Parathyroid adenoma (tissue), 2 donors: ENCODE measurements around the gene BCL6B.

Experiments
- H2AFZ ChIP-seq: fragments of 300-600 bp; sonication (generic); one replicate; pipeline ENCODE4 v1.7.0; 2017; ENCODE audit warnings: antibody characterized with exemption, mild to moderate bottlenecking
- H3K27ac ChIP-seq: fragments of 300-600 bp; sonication (generic); one replicate; pipeline ENCODE4 v1.7.0; 2017
- H3K27me3 ChIP-seq: fragments of 300-600 bp; sonication (generic); one replicate; pipeline ENCODE4 v1.7.0; 2017; ENCODE audit warnings: low read length; ENCODE audit not compliant: control insufficient read depth, insufficient read depth
- H3K36me3 ChIP-seq: fragments of 300-600 bp; sonication (generic); one replicate; pipeline ENCODE4 v1.7.0; 2017; ENCODE audit warnings: low read length; ENCODE audit not compliant: control insufficient read depth, insufficient read depth
- H3K4me1 ChIP-seq: fragments of 300-600 bp; sonication (generic); one replicate; pipeline ENCODE4 v1.7.0; 2017; ENCODE audit warnings: control low read depth
- H3K4me2 ChIP-seq: fragments of 300-600 bp; sonication (generic); one replicate; pipeline ENCODE4 v1.7.0; 2017; ENCODE audit warnings: low read length
- H3K4me3 ChIP-seq: fragments of 300-600 bp; sonication (generic); one replicate; pipeline ENCODE4 v1.7.0; 2017; ENCODE audit warnings: low read depth, low read length
- H3K79me2 ChIP-seq: fragments of 300-600 bp; sonication (generic); one replicate; pipeline ENCODE4 v1.7.0; 2017; ENCODE audit warnings: control low read depth
- H3K9ac ChIP-seq: fragments of 300-600 bp; sonication (generic); one replicate; pipeline ENCODE4 v1.7.0; 2017; ENCODE audit warnings: mild to moderate bottlenecking
- H3K9me3 ChIP-seq: fragments of 300-600 bp; sonication (generic); one replicate; pipeline ENCODE4 v1.7.0; 2017; ENCODE audit warnings: low read length; ENCODE audit not compliant: control insufficient read depth
- CTCF ChIP-seq: fragments of 300-600 bp; sonication (generic); IDR thresholded peaks from one replicate; pipeline ENCODE4 v1.7.0; 2017; ENCODE audit warnings: antibody characterized with exemption, mild to moderate bottlenecking
- donor health status: primary hyperparathyroidism.

BCL6B gene

DNA sequence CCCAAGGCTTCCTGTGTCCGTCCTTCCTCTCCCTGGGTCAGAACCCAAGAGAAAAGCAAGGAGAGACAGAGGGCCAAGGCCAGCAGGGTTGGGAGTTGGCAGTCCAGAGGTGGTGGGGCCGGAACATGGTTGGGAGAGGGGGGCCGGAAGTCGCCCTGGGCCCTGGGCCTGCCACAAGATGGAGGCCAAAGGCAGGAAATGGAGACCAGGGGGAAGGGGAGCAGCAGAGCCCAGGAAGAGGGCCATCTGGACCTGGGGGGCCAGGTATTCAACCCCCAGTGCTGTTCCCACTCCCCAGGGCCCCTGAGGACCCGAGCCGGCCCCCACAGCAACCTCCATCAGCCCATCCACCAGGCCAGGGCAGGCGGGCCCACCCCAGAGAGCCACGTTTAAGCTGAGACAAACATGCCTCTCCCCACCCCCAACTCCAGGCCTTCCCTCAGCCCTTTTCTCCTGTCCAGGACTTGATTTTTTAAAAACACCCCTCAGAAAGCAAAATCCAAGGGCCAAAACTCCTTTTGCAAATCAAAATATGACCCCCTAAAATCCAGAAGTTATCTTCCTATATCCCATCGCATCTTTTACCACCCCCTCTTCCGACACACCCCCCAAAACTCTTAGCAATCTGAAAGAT lies 4.4 kb upstream of the BCL6B start:
- no peaks in the 10 kb centered on the region for H3K36me3 ChIP-seq
- H3K9me3 ChIP-seq = no peaks in the 10 kb centered on the region
- H3K9ac ChIP-seq = no peak overlapping the region
- H3K4me2 ChIP-seq = peak overlapping the region; percentile 98
- H3K27ac ChIP-seq = peak overlapping the region; percentile 60
- peak overlapping the region; percentile 86 for H3K4me3 ChIP-seq
- H3K27me3 ChIP-seq = no peaks in the 10 kb centered on the region
- H3K79me2 ChIP-seq = no peaks in the 10 kb centered on the region
- no peak overlapping the region for H2AFZ ChIP-seq
- peaks cover 9% of the 10 kb centered on the region for H3K4me1 ChIP-seq
- no peak for TF ChIP-seq CTCF

DNA sequence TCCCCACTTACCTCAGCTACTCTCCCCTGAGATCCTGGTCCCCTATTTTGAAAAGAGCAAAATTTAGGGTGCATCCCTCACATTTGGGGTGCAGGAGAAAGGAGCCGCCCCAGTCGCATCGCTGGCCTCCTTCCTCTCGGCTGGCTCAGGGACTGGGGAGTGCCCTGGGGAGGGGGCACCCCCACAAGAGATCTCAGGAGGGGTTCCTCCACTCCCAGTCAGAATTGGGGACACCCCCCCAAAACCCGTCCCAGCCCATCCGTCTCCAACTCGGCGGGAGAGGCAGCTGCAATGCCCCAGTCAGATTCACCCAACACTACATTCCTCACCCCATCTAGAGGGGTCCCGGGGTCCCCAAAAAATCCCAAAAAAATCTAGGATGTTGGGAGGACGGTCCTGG lies 3.5 kb upstream of the BCL6B start:
- H3K4me1 ChIP-seq = peaks cover 4% of the 10 kb centered on the region
- TF ChIP-seq CTCF = no peak

GRCh38 chr17:7019839-7020519 lies 2.9 kb upstream of the BCL6B start:
- no peak for TF ChIP-seq CTCF
- H3K9me3 ChIP-seq = no peaks in the 10 kb centered on the region
- no peak overlapping the region for H3K9ac ChIP-seq
- H3K79me2 ChIP-seq = no peaks in the 10 kb centered on the region
- peak overlapping the region; percentile 60 for H3K27ac ChIP-seq
- peaks cover 4% of the 10 kb centered on the region for H3K4me1 ChIP-seq
- peak overlapping the region; percentile 86 for H3K4me3 ChIP-seq
- H3K4me2 ChIP-seq = peak overlapping the region; percentile 98
- no peaks in the 10 kb centered on the region for H3K27me3 ChIP-seq
- H2AFZ ChIP-seq = peak overlapping the region; percentile 97
- no peaks in the 10 kb centered on the region for H3K36me3 ChIP-seq

More for the DNA sequence above, 3.5 kb upstream of the BCL6B start:
- no peaks in the 10 kb centered on the region for H3K9me3 ChIP-seq
- H3K9ac ChIP-seq = no peak overlapping the region
- H3K4me3 ChIP-seq = peak overlapping the region; percentile 86
- peak overlapping the region; percentile 98 for H3K4me2 ChIP-seq
- no peaks in the 10 kb centered on the region for H3K79me2 ChIP-seq
- peak overlapping the region; percentile 60 for H3K27ac ChIP-seq
- H3K27me3 ChIP-seq = no peaks in the 10 kb centered on the region
- H2AFZ ChIP-seq = peak overlapping the region; percentile 97
- no peaks in the 10 kb centered on the region for H3K36me3 ChIP-seq

- TF ChIP-seq CTCF = no peak
- no peaks in the 10 kb centered on the region for H3K79me2 ChIP-seq
- no peak overlapping the region for H3K9ac ChIP-seq
- no peaks in the 10 kb centered on the region for H3K27me3 ChIP-seq
- H3K4me1 ChIP-seq = no peaks in the 10 kb centered on the region
- H2AFZ ChIP-seq = peak overlapping the region; percentile 54
- no peaks in the 10 kb centered on the region for H3K9me3 ChIP-seq
- peak overlapping the region; percentile 77 for H3K27ac ChIP-seq
- H3K36me3 ChIP-seq = no peaks in the 10 kb centered on the region
- peak overlapping the region; percentile 35 for H3K4me3 ChIP-seq
- H3K4me2 ChIP-seq = peak overlapping the region; percentile 54
Observed at GRCh38 chr17:7020894-7021664, 1.8 kb upstream of the BCL6B start.
